ENCODE results near the gene OASL.
A peak's percentile ranks its signal among the peaks of the same experiment; 100 is the strongest.

OASL gene

GRCh38 chr12:121015825-121016766, 22.9 kb downstream of the OASL start, which contains the start of gene C12orf43:
Gene C12orf43, minus strand, starts transcription at chr12:121016487. Its CDS starts 13 bp downstream, at chr12:121016474.
- peak within 1 kb of the TSS; percentile 70 for H3K9ac ChIP-seq (ENCODE audit: low read depth, low read length, poor library complexity, severe bottlenecking)
- H3K4me2 ChIP-seq (ENCODE audit: low read depth, low read length, poor library complexity, severe bottlenecking), result peak within 1 kb of the TSS; percentile 88
- H3K4me1 ChIP-seq (ENCODE audit: insufficient read depth, low read length, poor library complexity, severe bottlenecking), result peaks cover 13% of the 10 kb centered on the region
- no peaks in the 10 kb centered on the region for H3F3A ChIP-seq (ENCODE audit: low read depth)
- peak within 1 kb of the TSS; percentile 71 for H2AFZ ChIP-seq (ENCODE audit: low read length)
- H3K27me3 ChIP-seq (ENCODE audit: insufficient read depth, low read length, poor library complexity, severe bottlenecking), result no peaks in the 10 kb centered on the region
- H3K79me2 ChIP-seq (ENCODE audit: insufficient read depth, low read length), result peaks cover 9% of the 10 kb centered on the region
- no peaks in the 10 kb centered on the region for H3K36me3 ChIP-seq (ENCODE audit: insufficient read depth, low read length)
- TF ChIP-seq EZH2phosphoT487 (IDR thresholded peaks at IDR 0.05; ENCODE audit: borderline replicate concordance) (no peak), CTCF (conservative IDR thresholded peaks at IDR 0.05; ENCODE audit: low read length) (no peak)
- H4K20me1 ChIP-seq (ENCODE audit: insufficient read depth, low read length, poor library complexity, severe bottlenecking), result no peaks in the 10 kb centered on the region
- H3K9me2 ChIP-seq (replicated peaks; ENCODE audit: low read depth, low read length), result no peaks in the 10 kb centered on the region
- H3K4me3 ChIP-seq (ENCODE audit: low read length, poor library complexity, severe bottlenecking), result peak within 1 kb of the TSS; percentile 84
- no peaks in the 10 kb centered on the region for H3K9me3 ChIP-seq (ENCODE audit: insufficient read depth, low read depth, low read length)

GRCh38 chr12:121013715-121014114, 25.3 kb downstream of the OASL start:
- Histone ChIP-seq H2AFZ (ENCODE audit: low read length) (no peak overlapping the region), H3K9ac (ENCODE audit: low read depth, low read length, poor library complexity, severe bottlenecking) (no peak overlapping the region), H3K9me2 (replicated peaks; ENCODE audit: low read depth, low read length) (no peaks in the 10 kb centered on the region), H3K27me3 (ENCODE audit: insufficient read depth, low read length, poor library complexity, severe bottlenecking) (no peaks in the 10 kb centered on the region), H4K20me1 (ENCODE audit: insufficient read depth, low read length, poor library complexity, severe bottlenecking) (no peaks in the 10 kb centered on the region), H3K36me3 (ENCODE audit: insufficient read depth, low read length) (peaks cover 7% of the 10 kb centered on the region; the same call in 1 of the 2 replicates), H3F3A (ENCODE audit: low read depth) (no peaks in the 10 kb centered on the region), H3K4me3 (ENCODE audit: low read length, poor library complexity, severe bottlenecking) (no peak overlapping the region), H3K9me3 (ENCODE audit: insufficient read depth, low read depth, low read length) (no peaks in the 10 kb centered on the region), H3K4me2 (ENCODE audit: low read depth, low read length, poor library complexity, severe bottlenecking) (no peak overlapping the region), H3K4me1 (ENCODE audit: insufficient read depth, low read length, poor library complexity, severe bottlenecking) (peaks cover 13% of the 10 kb centered on the region), H3K79me2 (ENCODE audit: insufficient read depth, low read length) (peaks cover 9% of the 10 kb centered on the region)
- TF ChIP-seq EZH2phosphoT487 (IDR thresholded peaks at IDR 0.05; ENCODE audit: borderline replicate concordance) (no peak), CTCF (conservative IDR thresholded peaks at IDR 0.05; ENCODE audit: low read length) (peak; percentile 36; the same call in 1 of the 2 replicates)

GRCh38 chr12:121011820-121012219, 27.2 kb downstream of the OASL start:
- TF ChIP-seq EZH2phosphoT487 (IDR thresholded peaks at IDR 0.05; ENCODE audit: borderline replicate concordance) (no peak), CTCF (conservative IDR thresholded peaks at IDR 0.05; ENCODE audit: low read length) (no peak)
- Histone ChIP-seq H2AFZ (ENCODE audit: low read length) (no peak overlapping the region), H3K36me3 (ENCODE audit: insufficient read depth, low read length) (peaks cover 7% of the 10 kb centered on the region; the same call in 1 of the 2 replicates), H3K4me2 (ENCODE audit: low read depth, low read length, poor library complexity, severe bottlenecking) (no peak overlapping the region), H3K27me3 (ENCODE audit: insufficient read depth, low read length, poor library complexity, severe bottlenecking) (no peaks in the 10 kb centered on the region), H3K9me3 (ENCODE audit: insufficient read depth, low read depth, low read length) (no peaks in the 10 kb centered on the region), H3K9me2 (replicated peaks; ENCODE audit: low read depth, low read length) (no peaks in the 10 kb centered on the region), H3K4me1 (ENCODE audit: insufficient read depth, low read length, poor library complexity, severe bottlenecking) (peaks cover 20% of the 10 kb centered on the region), H3K79me2 (ENCODE audit: insufficient read depth, low read length) (peaks cover 9% of the 10 kb centered on the region), H3K9ac (ENCODE audit: low read depth, low read length, poor library complexity, severe bottlenecking) (no peak overlapping the region), H4K20me1 (ENCODE audit: insufficient read depth, low read length, poor library complexity, severe bottlenecking) (no peaks in the 10 kb centered on the region), H3F3A (ENCODE audit: low read depth) (no peaks in the 10 kb centered on the region), H3K4me3 (ENCODE audit: low read length, poor library complexity, severe bottlenecking) (no peak overlapping the region)
